Pons (tissue), 1 donor: ENCODE measurements around the gene GPR34.
"Not testable (repeated sequence)": the region's sequence is repeated elsewhere in the genome, so short reads cannot be mapped to it uniquely, and the experiment has no call there.

Source experiments
- DNase-seq: peaks from one replicate; pipeline ENCODE4 v3.0.0-alpha.2; 2016; ENCODE audit warnings: low spot score

Gene GPR34

DNA sequence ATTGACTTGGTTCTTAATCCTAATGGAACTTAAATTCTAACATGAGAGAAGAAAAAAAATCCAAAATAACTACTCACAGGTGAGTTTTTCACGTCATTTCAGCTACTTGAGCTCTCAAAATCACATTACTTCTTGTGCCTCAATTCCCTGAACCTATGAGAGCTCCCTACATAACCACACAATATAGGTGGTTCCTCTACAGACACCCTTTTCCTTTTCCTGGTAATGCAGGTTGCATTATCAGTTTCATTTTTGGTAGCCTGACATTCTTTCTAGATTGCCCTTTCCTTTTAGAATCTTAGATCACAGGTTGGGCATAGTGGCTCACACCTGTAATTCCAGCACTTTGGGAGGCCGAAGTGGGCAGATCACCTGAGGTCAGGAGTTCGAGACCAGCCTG is 4.3 kb downstream of the GPR34 start:
- no peak for DNase-seq

DNA sequence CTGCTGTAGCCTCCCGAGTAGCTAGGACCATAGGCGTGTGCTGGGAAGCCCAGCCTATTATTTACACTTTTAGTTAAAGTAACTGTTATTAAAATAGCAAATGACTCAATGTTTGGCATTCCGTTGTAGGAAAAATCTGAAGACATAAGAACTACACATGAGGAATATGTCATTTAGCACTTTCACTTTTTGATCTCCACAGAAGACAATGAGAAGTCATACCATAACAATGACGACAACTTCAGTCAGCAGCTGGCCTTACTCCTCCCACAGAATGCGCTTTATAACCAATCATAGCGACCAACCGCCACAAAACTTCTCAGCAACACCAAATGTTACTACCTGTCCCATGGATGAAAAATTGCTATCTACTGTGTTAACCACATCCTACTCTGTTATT is 6.7 kb downstream of the GPR34 start:
- DNase-seq = no peak

DNA sequence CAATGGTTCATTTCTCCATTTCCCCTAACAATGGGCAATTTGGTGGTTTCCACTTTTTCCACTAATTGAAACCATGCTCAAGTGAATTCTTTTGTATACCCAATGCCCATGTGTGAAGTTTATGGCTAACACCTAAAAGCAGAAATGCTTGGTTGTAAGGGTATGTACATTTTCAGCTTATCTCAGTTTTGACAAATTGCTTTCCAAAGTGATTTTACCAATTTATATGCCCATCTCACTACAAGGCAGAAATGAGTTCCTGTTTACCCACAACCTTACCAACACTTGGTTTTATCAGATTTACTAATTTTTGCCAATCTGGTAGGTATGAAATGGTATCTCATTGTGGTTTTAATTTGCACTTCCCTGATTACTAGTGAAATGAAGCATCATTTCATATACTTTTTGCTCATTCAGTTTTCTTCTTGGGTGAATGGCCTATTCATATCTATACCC is 14.8 kb downstream of the GPR34 start:
- no peak for DNase-seq

DNA sequence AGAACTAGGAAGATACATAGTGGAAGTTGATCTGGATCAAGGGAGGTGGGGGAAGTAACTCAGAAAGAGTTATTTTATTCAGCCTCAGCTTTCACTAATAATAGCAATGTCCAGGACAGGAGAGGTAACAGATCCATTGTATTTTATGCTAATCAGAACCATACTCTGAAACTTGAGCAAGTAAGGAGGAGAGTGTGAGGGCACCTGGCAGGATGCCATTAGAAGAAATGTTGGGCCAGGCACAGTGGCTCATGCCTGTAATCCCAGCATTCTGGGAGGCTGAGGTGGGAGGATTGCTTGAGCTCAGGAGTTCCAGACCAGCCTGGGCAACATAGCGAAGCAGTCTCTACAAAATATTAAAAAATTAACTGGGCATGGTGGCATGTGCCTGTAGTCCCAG is 16.3 kb downstream of the GPR34 start:
- no peak for DNase-seq

DNA sequence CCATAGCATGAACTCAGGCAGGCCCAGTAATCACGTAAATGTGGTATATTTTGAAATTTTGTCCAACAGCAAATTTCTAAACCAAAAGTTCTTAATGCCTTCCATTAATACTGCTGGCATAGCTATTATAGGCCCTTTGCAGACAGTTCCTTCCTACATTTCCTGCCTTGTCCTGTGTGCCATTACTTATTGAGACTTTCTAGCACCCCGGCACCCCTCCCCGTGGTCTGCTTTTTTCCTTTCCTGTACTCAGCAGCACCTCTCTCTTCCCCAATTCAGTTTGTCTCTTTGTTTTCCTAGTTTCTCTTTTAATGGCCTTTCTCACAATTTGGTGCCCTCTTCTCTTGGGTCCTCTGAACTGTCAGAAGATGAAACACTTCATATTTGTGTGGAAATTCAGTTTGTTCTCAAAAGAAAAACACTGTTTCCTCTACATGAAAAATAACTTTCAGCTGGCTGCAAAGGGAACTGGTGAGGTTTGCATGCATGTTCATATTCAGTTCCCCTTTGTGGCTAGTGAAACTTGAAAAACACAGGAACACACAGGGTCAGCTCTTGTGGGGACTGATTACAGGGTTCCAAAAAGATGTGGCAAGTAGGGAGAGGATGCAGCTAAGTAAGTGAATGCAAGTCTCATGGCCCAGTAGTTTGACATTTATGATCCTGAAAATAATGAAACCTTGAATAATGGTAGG is 17.1 kb downstream of the GPR34 start:
- peak; percentile 53 for DNase-seq

DNA sequence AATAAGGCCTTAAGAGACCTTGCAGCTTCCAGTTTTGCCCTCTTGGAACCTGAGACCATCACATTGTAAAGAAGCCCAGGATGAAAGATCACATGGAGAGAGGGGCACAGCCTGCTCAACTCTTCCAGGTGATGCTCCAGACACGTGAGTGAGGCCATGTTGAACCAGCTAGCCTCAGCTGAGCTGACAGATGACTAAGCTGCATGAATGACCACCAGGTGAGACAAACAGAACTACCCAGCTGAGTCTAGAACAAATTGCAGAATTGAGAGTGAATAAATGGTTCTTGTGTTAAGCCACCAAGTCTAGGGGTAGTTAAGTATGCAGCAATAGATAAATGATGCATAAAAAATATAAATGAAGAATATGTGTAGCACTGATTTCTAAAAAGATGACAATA is 18.4 kb downstream of the GPR34 start:
- DNase-seq = no peak

DNA sequence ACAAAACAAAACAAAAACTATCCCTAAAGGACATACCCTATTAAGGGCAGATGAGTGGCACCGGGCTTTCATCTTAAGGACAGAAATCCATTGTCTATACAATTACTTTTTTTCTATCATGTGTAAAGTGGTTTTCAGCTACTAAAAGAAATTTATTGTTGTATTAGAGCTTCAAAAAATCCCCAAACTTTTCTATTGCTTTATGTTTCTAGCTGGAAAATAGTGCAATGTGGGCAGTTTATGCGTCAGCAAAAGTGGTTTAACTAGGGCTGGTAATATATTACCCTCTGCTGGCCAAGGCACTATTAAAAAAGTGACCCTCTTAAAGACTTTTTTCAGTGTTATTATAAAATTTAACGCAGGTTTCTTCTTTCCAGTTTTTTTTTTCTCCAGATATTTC is 19.7 kb downstream of the GPR34 start:
- no peak for DNase-seq

DNA sequence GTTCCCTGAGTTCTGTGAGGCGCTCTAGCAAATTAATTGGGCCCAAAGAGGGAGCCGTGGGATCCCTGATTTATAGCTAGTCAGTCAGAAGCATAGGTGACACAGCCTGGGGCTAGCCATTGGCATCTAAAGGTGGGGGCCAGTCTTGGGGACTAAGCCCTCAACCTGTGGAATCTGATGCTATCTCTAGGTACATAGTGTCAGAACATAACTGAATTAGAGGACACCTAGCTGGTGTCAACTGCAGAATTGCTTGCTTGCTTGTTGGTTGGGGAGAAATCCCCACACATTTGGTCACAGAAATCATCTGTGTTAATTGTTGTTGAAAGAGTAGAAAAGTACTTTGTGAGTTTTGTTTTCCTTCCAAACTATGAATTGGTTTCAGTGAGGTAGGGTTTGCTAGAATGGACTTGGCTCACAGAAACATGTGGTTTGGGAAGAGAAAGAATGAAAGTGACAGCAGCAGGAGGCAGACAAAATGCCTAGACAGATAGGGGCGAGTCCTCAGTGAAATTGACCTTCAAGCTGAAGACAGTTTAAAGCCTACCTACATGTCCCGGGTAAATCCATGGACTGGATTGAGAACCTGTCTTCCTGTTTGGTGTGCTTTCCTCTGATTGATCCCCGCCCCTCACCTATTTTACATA is 22.4 kb downstream of the GPR34 start:
- no peak for DNase-seq

DNA sequence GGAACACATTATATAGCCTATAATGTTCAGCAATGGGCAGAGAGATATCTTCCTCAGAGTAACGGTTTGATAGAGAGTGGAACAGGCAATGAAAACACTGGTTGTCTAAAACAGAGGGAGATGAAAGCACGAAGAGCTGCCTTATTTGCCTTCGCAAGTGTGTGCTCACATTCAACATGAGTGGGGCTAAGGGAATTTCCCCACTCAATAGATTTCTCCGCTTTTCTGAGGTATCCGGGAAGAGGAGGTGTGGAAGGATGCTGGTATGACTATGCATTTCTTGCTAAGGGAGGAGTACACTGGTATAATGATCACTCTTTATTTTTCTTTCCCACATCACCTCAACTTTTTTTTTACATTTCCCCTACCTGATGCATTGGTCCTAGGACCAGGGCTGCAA is 27.4 kb downstream of the GPR34 start:
- DNase-seq = no peak

DNA sequence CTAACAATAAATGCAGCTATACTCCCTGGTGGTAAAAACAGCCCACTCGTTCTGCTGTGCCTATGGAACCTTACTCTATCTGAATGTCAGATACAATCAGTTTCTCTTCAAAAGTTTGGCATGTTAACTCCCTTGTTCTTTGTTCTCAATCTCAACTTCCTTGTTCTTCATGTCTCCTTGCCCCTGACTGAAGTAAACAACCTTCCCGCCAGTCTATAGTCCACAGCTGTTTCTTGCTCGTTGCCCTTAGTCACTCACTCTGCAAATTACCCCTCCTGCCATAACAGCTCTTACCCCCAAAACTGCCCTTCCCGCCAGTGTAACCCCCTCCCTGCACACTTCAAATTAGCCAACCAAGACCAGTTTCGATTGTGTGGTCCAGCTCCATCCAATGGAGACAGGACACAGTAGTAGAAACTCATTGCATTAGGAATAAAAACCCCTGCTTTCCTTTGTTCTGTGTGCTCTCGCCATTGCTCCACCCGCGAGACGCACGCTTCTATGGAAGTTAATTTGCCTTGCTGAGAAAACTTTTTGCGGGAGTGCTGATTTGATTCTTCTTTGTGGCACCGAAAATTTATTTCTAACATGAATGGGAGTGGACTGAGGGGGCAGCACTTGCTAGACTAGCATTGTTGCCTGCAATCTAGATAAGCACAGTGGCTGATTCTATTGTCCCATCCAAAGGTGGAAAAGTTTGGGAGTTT is 28.1 kb downstream of the GPR34 start:
- DNase-seq = no peak

DNA sequence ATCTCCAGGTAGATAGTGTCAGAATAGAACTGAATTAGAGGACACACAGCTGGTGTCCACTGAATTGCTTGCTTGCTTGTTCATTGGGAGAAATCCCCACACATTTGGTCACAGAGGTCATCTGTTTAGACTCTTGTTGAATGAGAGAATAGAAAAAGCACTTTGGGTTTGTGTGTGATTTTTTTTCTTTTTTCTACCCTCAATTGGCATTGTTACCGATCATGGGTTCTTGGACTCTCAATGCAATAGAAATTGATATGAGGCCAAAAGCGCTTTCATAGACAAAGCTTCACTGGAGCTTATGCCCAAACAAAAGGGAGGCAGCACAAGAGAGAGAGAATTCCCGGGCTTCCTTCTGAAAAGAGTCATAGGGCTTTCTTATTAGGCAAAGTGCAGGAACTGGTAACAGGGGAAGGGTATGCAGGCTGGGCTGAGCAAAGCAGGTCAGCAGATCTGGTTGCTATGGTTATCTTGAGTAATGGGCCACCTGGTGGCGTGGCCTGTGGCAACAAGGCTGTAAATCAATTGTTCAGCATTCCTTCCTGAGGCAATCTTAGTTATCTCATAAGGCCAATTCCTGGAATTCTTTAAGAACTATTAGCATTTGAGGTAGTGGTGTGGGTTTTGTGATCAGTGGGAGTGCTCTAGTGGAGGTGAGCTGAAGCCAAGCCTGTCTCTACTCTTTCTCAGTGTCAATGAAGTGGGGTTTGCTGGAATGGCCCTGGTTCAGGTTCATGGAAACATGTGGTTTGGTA is 29.9 kb downstream of the GPR34 start:
- peak; percentile 83 for DNase-seq

DNA sequence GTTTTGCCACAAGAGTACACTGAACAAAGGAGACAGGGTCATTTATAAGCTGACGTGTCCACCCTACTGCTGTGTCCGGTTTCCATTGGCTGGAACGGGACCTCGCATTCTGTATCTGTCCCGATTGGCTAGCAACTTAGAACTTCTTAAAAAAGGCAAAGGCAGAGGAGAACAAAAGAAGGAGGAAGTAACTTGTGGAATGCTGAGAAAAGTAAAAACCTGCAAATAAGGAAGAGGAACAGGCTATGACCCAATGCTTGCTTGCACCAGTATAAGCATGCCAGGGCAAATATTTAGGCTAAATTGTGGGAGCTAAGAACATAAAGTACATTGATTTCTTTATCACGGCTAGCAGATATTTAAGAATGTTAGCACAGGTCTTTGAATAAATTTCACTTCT is 30.8 kb downstream of the GPR34 start:
- DNase-seq = not testable (repeated sequence)

DNA sequence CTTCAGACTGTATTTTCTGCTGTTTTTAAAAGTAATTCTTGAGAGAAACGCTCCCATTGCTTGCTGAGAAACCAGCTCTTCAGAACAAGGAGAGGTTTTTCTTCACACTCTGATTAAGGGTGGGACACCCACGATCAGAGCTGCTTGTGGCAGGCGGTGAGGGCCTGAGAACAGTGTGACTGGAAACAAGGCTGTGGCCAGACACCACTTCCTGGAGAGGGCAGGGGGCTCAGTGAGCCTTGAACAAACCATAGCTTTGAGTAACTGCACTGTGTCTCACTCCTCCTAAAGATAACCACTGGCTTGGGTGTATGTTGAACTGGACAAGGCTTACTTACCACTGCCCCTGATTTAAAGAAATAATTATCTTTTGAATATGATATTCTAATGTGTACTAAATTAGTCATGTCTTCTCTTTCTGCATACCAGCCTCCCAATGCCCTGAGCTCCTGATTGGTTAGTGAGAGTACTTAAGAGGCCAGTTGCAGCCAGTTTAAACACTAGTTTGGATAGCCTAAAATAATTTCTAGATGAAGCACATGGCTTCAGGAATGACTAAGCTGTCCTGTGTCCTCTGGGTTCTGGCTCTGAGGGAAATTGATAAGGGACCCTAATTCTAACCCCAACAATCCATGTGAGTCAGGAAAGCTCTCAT is 31.5 kb downstream of the GPR34 start:
- DNase-seq = no peak

DNA sequence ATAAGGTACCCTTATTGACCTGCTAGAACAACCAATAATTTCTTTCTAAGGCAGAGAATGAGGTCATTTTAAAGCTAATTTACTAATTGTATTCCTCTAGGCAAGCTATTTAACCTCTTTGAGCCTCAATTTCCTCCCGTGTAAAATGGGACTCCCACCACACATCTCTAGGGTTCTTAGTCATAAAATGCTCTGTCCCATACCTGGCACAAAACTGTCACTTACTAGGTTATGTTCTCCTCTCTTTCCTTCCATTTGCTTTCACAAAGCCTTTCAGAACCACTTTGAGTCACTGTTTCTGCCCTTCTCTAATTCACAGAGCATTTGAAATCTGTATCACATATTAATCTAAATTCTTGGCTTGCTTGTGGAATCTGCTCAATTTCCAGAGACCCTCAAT is 32.8 kb downstream of the GPR34 start:
- DNase-seq = no peak

DNA sequence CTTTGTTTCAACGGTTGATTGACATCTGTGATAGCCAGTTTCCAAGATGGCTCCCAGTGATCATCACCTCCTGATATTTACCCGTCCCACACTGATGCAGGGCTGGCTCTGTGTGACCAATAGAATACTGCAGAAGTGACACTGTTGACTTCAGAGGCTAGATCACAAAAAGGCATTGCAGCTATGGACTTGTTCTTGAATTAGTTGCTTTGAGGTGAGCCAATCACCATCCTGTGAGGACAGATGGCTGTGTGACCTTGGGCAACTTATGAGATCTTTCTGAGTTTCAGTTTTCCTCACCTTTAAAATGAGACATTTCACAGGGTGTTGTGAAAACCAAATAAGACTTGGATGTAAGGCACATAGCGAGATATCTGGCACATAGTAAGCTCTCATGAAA is 33.4 kb downstream of the GPR34 start:
- no peak for DNase-seq

DNA sequence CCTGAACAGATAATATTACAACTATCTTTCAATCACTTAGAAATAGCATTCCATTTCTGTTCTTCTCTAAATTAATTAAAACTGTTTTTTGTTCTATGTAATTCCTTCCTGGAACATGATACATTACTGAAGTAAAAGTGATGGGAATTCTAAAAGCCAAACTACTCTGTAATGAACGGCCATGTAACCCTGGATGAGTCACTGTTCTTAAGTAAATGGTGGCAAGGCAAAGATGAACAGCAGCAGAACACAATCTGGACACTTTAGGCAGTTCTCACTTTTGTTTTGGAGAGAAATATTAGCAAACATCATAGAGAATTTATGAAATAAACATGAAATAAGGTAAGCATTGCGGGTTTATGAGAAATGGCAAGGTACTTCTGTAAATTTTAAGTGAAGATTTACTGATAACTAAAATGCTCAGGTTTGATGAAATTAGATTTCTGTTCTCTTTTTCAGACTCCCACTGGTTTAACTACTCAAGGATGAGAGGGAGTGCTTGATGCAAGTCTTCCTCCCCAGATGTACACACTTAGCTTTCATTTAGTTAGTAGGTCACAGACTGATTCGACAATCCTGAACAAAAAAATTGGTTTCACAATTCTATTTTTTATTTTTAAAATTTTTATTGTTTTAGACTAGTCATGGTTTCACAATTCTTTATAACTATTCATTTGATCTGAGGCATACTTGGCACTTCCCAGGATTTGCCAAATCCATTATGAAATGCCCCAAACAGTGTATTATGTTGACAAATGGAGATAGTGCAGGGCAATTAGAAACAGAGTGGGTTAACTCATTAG is 34.2 kb downstream of the GPR34 start:
- DNase-seq = no peak

DNA sequence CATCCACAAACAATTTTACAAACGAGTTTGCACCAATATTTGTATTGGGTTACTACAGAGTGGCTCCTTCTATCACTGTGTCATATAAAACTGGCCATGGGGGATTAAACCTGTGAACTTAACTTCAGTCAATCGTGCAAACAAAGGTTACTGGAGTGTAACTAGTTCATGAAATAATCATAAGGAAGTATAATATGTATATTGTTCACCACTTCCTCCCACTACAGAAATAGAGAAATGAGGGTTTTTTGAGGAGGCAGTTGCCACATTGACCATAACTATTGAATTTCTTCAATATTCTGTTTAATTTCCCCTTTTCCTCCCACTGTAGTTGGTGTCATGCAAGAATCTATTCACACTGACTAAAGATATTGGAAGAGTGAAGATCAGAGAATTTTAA is 35.1 kb downstream of the GPR34 start, which contains the start of gene GPR82:
Gene GPR82 (plus strand): TSS at position 356 of the 400 bp plus-strand sequence. CDS start 2,846 bp downstream, outside the sequence.
- no peak for DNase-seq

DNA sequence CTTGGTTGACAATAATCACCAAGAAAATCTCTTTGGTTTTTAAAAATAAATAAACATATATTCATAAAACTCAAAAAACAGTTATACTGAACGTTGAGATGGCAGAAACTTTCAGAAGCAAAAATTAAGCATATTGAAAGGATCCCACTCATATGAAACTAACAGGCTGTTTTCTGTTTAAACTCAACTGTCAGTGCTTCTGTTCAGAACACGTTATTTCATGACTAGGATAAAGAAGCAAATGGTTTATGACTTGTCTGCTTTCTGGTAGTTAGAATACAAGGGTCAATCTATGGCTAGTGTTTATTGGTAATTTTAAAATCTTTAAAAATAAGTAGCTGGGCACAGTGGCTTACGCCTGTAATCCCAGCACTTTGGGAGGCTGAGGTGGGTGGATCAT is 39.4 kb downstream of the GPR34 start:
- DNase-seq = no peak

DNA sequence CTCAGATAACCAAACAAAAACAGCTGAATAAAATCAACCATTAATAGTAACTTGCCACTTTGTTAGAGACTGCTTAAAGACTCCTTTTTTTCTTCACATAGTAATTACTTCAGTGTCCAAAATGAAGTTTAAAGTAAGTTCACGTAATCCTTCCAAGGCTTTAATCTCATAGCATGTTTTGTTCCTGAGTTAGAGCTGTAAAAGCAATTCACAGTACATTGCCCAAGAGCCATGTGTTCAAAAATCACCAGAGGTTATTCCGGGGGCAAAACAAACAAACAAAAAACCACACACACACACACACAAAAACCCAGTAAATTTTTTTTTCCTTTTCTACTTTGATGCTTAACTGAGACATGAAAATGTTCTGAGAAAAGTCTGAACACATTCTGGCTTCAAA is 41.3 kb downstream of the GPR34 start:
- DNase-seq = no peak

DNA sequence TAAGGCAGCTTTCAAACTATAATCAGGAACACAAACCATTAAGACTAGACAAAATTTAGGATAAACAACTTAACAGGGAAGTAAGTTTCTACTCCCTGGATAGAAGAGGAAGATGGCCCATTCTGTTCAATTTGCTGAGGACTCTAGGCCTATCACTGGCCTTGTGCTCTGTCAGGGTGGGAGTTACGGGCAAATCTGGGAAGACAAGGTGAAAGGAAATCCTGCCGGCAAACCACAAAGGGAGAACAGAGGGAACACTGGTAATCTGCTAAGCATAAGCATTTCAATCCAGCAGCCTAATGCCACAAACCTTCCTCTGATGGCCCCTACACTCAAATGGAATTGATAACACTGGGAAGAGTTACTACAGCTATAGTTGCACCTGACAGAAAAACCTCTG is 43.5 kb downstream of the GPR34 start:
- DNase-seq = no peak

DNA sequence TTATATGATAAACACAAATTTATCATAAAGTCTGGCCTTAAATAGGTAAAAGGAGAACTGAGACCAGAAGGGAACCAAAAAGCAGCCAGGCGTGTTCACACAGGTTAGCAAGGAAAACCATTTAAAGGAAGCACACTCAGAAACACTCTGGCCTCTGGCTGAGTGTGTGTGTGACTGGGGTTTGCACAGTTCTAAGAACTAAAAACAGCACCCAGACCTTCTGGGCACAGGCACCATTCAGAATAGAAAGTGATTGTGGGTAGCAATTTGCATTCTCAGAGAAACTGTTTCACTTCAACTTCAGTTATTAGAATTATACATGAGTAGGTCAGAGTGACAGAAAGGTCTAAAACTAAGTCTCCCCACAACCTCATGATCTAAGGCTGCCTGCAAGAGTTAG is 45.2 kb downstream of the GPR34 start:
- DNase-seq = peak; percentile 15
